OCI-LY7 (cell line): ENCODE measurements around the gene SIL1. TPM values are rescaled to one million over a fixed set of nuclear protein-coding genes. Genes with fewer than 3 reads are reported as not detected.

Experiments
- BruUV-seq: library from RNA; stranded (reverse); fragments of 400-500 nt; replicated peaks from 2 replicates; lab custom pipeline; 2021; lab: Mats Ljungman, UMichigan
- CTCF ChIA-PET: fragments of 300-600 bp; sonication (Branson Sonifier 250); formaldehyde crosslinking; loops from one replicate; lab custom pipeline; 2022; ENCODE audit warnings: antibody characterized with exemption; ENCODE audit not compliant: unreplicated experiment; lab: Charles Lee
- POLR2A ChIA-PET: fragments of 300-600 bp; sonication (Branson Sonifier 250); formaldehyde crosslinking; loops from one replicate; lab custom pipeline; 2022; ENCODE audit warnings: antibody characterized with exemption; lab: Charles Lee
- DNase-seq: peaks from one replicate; pipeline ENCODE4 v3.0.0-alpha.2; 2015; ENCODE audit warnings: low spot score
- H2AFZ ChIP-seq: fragments of 200-600 bp; sonication (generic), shearing (Covaris generic); 2 replicates; pipeline ENCODE4 v1.6.1; 2014; ENCODE audit warnings: mild to moderate bottlenecking, antibody characterized with exemption, low read length, moderate library complexity
- H3K27ac ChIP-seq: fragments of 200-600 bp; sonication (generic); 2 replicates; pipeline ENCODE4 v1.5.1; 2014; ENCODE audit warnings: mixed run types, low read depth, mild to moderate bottlenecking, moderate library complexity, low read length, inconsistent platforms; ENCODE audit not compliant: poor library complexity, severe bottlenecking
- H3K36me3 ChIP-seq: fragments of 200-600 bp; sonication (generic); 2 replicates; pipeline ENCODE4 v1.6.1; 2014; ENCODE audit warnings: mild to moderate bottlenecking, antibody characterized with exemption, low read length, moderate library complexity, mixed read lengths; ENCODE audit not compliant: insufficient read depth
- H3K4me1 ChIP-seq: fragments of 200-600 bp; sonication (generic); 2 replicates; pipeline ENCODE4 v1.5.1; 2014; ENCODE audit warnings: mild to moderate bottlenecking, low read length; ENCODE audit not compliant: insufficient read depth, poor library complexity, severe bottlenecking
- H3K4me2 ChIP-seq: fragments of 200-600 bp; sonication (generic); 2 replicates; pipeline ENCODE4 v1.6.1; 2014; ENCODE audit warnings: mild to moderate bottlenecking, low read length
- H3K4me3 ChIP-seq: fragments of 200-600 bp; sonication (generic); 2 replicates; pipeline ENCODE4 v1.5.1; 2014; ENCODE audit warnings: mild to moderate bottlenecking, low read depth, low read length; ENCODE audit not compliant: poor library complexity, severe bottlenecking
- H3K79me2 ChIP-seq: fragments of 200-600 bp; sonication (generic); 2 replicates; pipeline ENCODE4 v1.6.1; 2016; ENCODE audit warnings: low read depth, mild to moderate bottlenecking, low read length, moderate library complexity, mixed read lengths; ENCODE audit not compliant: insufficient read depth
- H3K9me2 ChIP-seq: fragments of 200-600 bp; sonication (generic); 2 replicates; pipeline ENCODE4 v1.6.1; 2016; ENCODE audit warnings: mild to moderate bottlenecking, low read length, mixed read lengths; ENCODE audit not compliant: insufficient read depth
- H3K9me3 ChIP-seq: fragments of 200-600 bp; sonication (generic); 2 replicates; pipeline ENCODE4 v1.6.1; 2014; ENCODE audit warnings: mild to moderate bottlenecking, mixed run types, low read length, mixed read lengths
- H4K20me1 ChIP-seq: fragments of 200-600 bp; sonication (generic); 2 replicates; pipeline ENCODE4 v1.6.1; 2014; ENCODE audit warnings: mild to moderate bottlenecking, antibody characterized with exemption, low read length, moderate library complexity, mixed read lengths; ENCODE audit not compliant: insufficient read depth
- EZH2phosphoT487 ChIP-seq: fragments of 200-600 bp; sonication (generic); IDR thresholded peaks from 2 replicates; pipeline ENCODE4 v1.6.1; 2018; ENCODE audit warnings: low read depth, borderline replicate concordance, mild to moderate bottlenecking, mixed run types, antibody characterized with exemption, low read length, moderate library complexity, mixed read lengths
- intact Hi-C: fragments of 100-400 bp; cut with micrococcal nuclease; formaldehyde crosslinking; loops from one replicate; pipeline ENCODE4 v1.10.0; 2022; ENCODE audit not compliant: unreplicated experiment
- total RNA-seq, 2 experiments: library from RNA; depleted of rRNA in 1 of 2; stranded (reverse); fragments of >200 nt in 1 of 2; shearing (Covaris generic) in 1 of 2; gene quantifications; 2 replicates each; pipeline ENCODE4 v1.2.3, GENCODE V29; 2014 to 2022
- TF ChIP-seq, protein P1 (sequence below): fragments of 200-600 bp; sonication (generic); conservative IDR thresholded peaks from 2 replicates; pipeline ENCODE4 v1.5.1; 2014; ENCODE audit warnings: mild to moderate bottlenecking, antibody characterized with exemption, low read length, moderate library complexity, mixed read lengths

Gene SIL1
- total RNA-seq, 2 experiments from 2014 or later, result 9.2 to 22.8 TPM

GRCh38 chr5:138975098-138975847 lies 222.9 kb downstream of the SIL1 start:
- TF ChIP-seq, protein P1, sequence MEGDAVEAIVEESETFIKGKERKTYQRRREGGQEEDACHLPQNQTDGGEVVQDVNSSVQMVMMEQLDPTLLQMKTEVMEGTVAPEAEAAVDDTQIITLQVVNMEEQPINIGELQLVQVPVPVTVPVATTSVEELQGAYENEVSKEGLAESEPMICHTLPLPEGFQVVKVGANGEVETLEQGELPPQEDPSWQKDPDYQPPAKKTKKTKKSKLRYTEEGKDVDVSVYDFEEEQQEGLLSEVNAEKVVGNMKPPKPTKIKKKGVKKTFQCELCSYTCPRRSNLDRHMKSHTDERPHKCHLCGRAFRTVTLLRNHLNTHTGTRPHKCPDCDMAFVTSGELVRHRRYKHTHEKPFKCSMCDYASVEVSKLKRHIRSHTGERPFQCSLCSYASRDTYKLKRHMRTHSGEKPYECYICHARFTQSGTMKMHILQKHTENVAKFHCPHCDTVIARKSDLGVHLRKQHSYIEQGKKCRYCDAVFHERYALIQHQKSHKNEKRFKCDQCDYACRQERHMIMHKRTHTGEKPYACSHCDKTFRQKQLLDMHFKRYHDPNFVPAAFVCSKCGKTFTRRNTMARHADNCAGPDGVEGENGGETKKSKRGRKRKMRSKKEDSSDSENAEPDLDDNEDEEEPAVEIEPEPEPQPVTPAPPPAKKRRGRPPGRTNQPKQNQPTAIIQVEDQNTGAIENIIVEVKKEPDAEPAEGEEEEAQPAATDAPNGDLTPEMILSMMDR, result no peak
- TF ChIP-seq EZH2phosphoT487, result no peak
- Histone ChIP-seq H3K27ac (no peak overlapping the region), H3K4me2 (no peak overlapping the region), H3K79me2 (no peaks in the 10 kb centered on the region), H3K9me3 (no peaks in the 10 kb centered on the region), H4K20me1 (no peaks in the 10 kb centered on the region), H3K9me2 (no peaks in the 10 kb centered on the region), H3K4me1 (no peaks in the 10 kb centered on the region), H2AFZ (no peak overlapping the region), H3K36me3 (no peaks in the 10 kb centered on the region), H3K4me3 (no peak overlapping the region)
- ChIA-PET POLR2A (interaction anchor here (1.2 kb wide), 1 partner anchor 12 kb away, joined by 3 read pairs; no protein-coding TSS in a partner anchor), CTCF (interaction anchor here (0.8 kb wide), 1 partner anchor 10 kb away, joined by 3 read pairs; no protein-coding TSS in a partner anchor)
- DNase-seq, result no peak
- no TSS peak for BruUV-seq
- intact Hi-C loops, result no loop called here

DNA sequence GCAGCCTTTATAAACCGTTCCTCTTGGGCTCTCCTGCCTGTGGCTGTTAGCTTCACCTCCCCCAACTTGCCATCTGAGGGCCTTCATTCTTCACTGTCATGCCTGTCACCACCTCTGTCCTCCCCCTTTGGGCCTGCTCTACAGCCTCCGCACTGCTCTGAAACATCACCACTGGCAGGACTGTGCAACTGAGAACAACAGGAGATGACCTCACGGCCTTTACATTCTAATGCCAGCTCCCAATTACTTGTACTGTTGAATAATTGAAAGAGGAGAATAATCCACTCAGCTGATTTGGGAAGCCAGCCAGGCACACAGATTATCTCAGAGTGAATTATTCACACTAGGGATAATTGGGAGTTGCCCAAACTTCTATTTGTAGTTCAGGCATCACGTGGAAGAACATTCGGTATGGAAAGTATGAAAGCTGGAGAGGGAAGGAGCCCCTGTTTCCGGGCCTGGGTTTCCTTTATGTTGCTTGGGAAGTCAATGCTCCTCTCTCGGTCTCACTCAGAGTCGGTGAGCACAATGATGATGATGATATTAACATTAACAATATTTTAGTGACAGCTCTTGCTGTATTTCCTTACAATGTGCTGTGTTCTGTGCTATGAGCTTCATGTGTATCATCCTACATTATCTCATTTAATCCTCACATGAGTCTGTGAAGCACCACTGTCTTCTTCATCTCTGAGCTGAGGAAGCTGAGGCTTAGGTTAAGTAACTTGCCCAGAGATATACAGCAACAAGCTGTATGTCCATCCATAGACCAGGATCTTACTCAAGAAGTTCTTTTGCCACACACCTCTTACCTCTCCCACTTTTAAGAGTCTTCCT lies 223.7 kb downstream of the SIL1 start:
- no peaks in the 10 kb centered on the region for H3K9me3 ChIP-seq
- no peak for DNase-seq
- no peaks in the 10 kb centered on the region for H4K20me1 ChIP-seq
- intact Hi-C loops, result no loop called here
- TF ChIP-seq, protein P1, result no peak
- TF ChIP-seq EZH2phosphoT487, result no peak
- H3K27ac ChIP-seq, result no peak overlapping the region
- no peaks in the 10 kb centered on the region for H3K79me2 ChIP-seq
- no peaks in the 10 kb centered on the region for H3K36me3 ChIP-seq
- no peaks in the 10 kb centered on the region for H3K4me1 ChIP-seq
- ChIA-PET POLR2A (interaction anchor here (1.2 kb wide), 1 partner anchor 11 kb away, joined by 3 read pairs; no protein-coding TSS in a partner anchor), CTCF (interaction anchor here (0.8 kb wide), 1 partner anchor 9 kb away, joined by 3 read pairs; no protein-coding TSS in a partner anchor)
- no peak overlapping the region for H2AFZ ChIP-seq
- H3K9me2 ChIP-seq, result no peaks in the 10 kb centered on the region
- no TSS peak for BruUV-seq
- H3K4me2 ChIP-seq, result no peak overlapping the region
- H3K4me3 ChIP-seq, result no peak overlapping the region
